A673 (cell line): ENCODE measurements around the gene PPARGC1A.

Source experiments
- CTCF ChIP-seq: fragments of 300-800, 200-600 bp; sonication (generic); conservative IDR thresholded peaks from 2 replicates; pipeline ENCODE4 v1.5.1; 2017; ENCODE audit warnings: low read depth, mild to moderate bottlenecking, antibody characterized with exemption, low read length, moderate library complexity, mixed read lengths
- EZH2 ChIP-seq: fragments of 200-600 bp; sonication (generic); IDR thresholded peaks from 2 replicates; pipeline ENCODE4 v1.6.1; 2017; ENCODE audit warnings: borderline replicate concordance, low read depth, mild to moderate bottlenecking, mixed read lengths, antibody characterized with exemption, low read length; ENCODE audit not compliant: poor library complexity, severe bottlenecking

GRCh38 chr4:23866450-23867075, 23.3 kb downstream of the PPARGC1A start:
- TF ChIP-seq CTCF, result no peak
- no peak for TF ChIP-seq EZH2
